Natural killer cell (primary cell): ENCODE results near the gene AIP. TPM values are rescaled to one million over a fixed set of nuclear protein-coding genes. Genes with fewer than 3 reads are reported as not detected.
A peak's percentile ranks its signal among the peaks of the same experiment; 100 is the strongest.

ENCODE experiments used
- ATAC-seq, 3 donors: fragments of 150-1000 bp in 2 of 3; fragments of 200-7000 bp in 1 of 3; cut with Tn5 transposase; 1 replicate in 1 of 3; 2 replicates in 2 of 3; pipeline ENCODE4 v1.10.0; 2021; ENCODE audit warnings: mild to moderate bottlenecking in 2 of 3, moderate library complexity in 2 of 3
- DNase-seq, 2 donors: peaks; one replicate each; pipeline versions ENCODE4 v3.0.0 to v3.0.0-alpha.2; 2013 to 2021; ENCODE audit warnings: mixed read lengths in 1 of 2
- H3K27ac ChIP-seq: one replicate; pipeline ENCODE4 v1.5.1; 2013; ENCODE audit warnings: mild to moderate bottlenecking, low read length
- H3K27me3 ChIP-seq: one replicate; pipeline ENCODE4 v1.6.1; 2013; ENCODE audit warnings: low read length; ENCODE audit not compliant: control insufficient read depth, insufficient read depth
- H3K36me3 ChIP-seq: one replicate; pipeline ENCODE4 v1.6.1; 2013; ENCODE audit warnings: low read length; ENCODE audit not compliant: control insufficient read depth, insufficient read depth
- H3K4me1 ChIP-seq: one replicate; pipeline ENCODE4 v1.6.1; 2013; ENCODE audit warnings: low read length; ENCODE audit not compliant: control insufficient read depth, insufficient read depth
- H3K4me3 ChIP-seq: one replicate; pipeline ENCODE4 v1.5.1; 2013; ENCODE audit warnings: low read length
- H3K9me3 ChIP-seq: one replicate; pipeline ENCODE4 v1.6.1; 2013; ENCODE audit warnings: low read length; ENCODE audit not compliant: control insufficient read depth, insufficient read depth
- H3K27ac Mint-ChIP-seq, 2 donors: one replicate each; pipeline ENCODE4 v1.8.0; 2022; ENCODE audit warnings: mild to moderate bottlenecking in 2 of 2, mixed read lengths in 2 of 2, moderate library complexity in 1 of 2
- H3K27me3 Mint-ChIP-seq, 2 donors: one replicate each; pipeline ENCODE4 v1.8.0; 2022; ENCODE audit warnings: low read depth in 2 of 2, mixed read lengths in 2 of 2
- H3K36me3 Mint-ChIP-seq: one replicate; pipeline ENCODE4 v1.8.0; 2022; ENCODE audit warnings: mixed read lengths
- H3K4me1 Mint-ChIP-seq, 2 donors: one replicate each; pipeline ENCODE4 v1.8.0; 2022; ENCODE audit warnings: mixed read lengths in 2 of 2
- H3K4me3 Mint-ChIP-seq: one replicate; pipeline ENCODE4 v1.8.0; 2022; ENCODE audit warnings: mild to moderate bottlenecking, moderate library complexity, mixed read lengths
- H3K9me3 Mint-ChIP-seq, 2 donors: one replicate each; pipeline ENCODE4 v1.8.0; 2022; ENCODE audit warnings: mixed read lengths in 2 of 2
- CTCF ChIP-seq: fragments of 200-600 bp; IDR thresholded peaks from one replicate; pipeline ENCODE4 v1.8.0; 2022; ENCODE audit warnings: antibody characterized with exemption
- WGBS: methylation state at CpG from one replicate; pipeline ENCODE4 v1.1.7; 2013; ENCODE audit warnings: missing lambda C conversion rate; ENCODE audit not compliant: insufficient coverage; 5-methylcytosine and 5-hydroxymethylcytosine counted together
- intact Hi-C: fragments of 100-400 bp; cut with micrococcal nuclease; formaldehyde crosslinking; loops from one replicate; pipeline ENCODE4 v1.14.2; 2022
- total RNA-seq, 4 donors: library from RNA; stranded (reverse); fragments of 120-200 nt in 1 of 4; gene quantifications; one replicate each; pipeline versions ENCODE4 v1.2.3 to v1.2.4, GENCODE V29; 2013 to 2022

The AIP gene
- total RNA-seq, 3 donors from 2014 or later (not counting 1 experiment from before 2014, with no cell fraction given): 93.3 to 113 (median 98.1) TPM

GRCh38 chr11:67498544-67498972 lies 15.7 kb downstream of the AIP start:
- no peaks in the 10 kb centered on the region for H3K9me3 ChIP-seq
- H3K4me3 ChIP-seq: no peak overlapping the region
- H3K36me3 ChIP-seq: peaks cover 75% of the 10 kb centered on the region
- DNase-seq (no peak), ATAC-seq (no peak)
- H3K4me1 ChIP-seq: peaks cover 6% of the 10 kb centered on the region
- H3K27ac Mint-ChIP-seq: no peak overlapping the region
- intact Hi-C loops: no loop called here
- peaks cover 7% of the 10 kb centered on the region for H3K36me3 Mint-ChIP-seq
- no peak overlapping the region for H3K4me3 Mint-ChIP-seq
- no peaks in the 10 kb centered on the region for H3K27me3 ChIP-seq
- no peaks in the 10 kb centered on the region for H3K27me3 Mint-ChIP-seq
- TF ChIP-seq CTCF: no peak
- peaks cover 15 to 20% of the 10 kb centered on the region in 2 donors for H3K4me1 Mint-ChIP-seq
- H3K27ac ChIP-seq: no peak overlapping the region
- 95% methylated on average over 21 of the region's 21 CpGs for WGBS
- no peaks in the 10 kb centered on the region for H3K9me3 Mint-ChIP-seq

GRCh38 chr11:67499808-67500483 lies 17.1 kb downstream of the AIP start:
- DNase-seq: no peak

GRCh38 chr11:67500484-67500821 lies 17.6 kb downstream of the AIP start:
- ATAC-seq (no peak), DNase-seq (no peak)
- no peaks in the 10 kb centered on the region for H3K27me3 ChIP-seq
- peaks cover 61% of the 10 kb centered on the region for H3K36me3 ChIP-seq
- no peak overlapping the region for H3K4me3 ChIP-seq
- peaks cover 12% of the 10 kb centered on the region for H3K4me1 ChIP-seq
- intact Hi-C loops: loop anchor here (10.0 kb wide), 1 partner anchor 114 kb away; no protein-coding TSS in a partner anchor
- Mint-ChIP-seq H3K36me3 (peaks cover 7% of the 10 kb centered on the region), H3K4me3 (peak overlapping the region; percentile 55), H3K27ac (peak overlapping the region in 1 of 2 donors; percentile 52), H3K4me1 (peaks cover 16 to 30% of the 10 kb centered on the region in 2 donors), H3K27me3 (no peaks in the 10 kb centered on the region), H3K9me3 (no peaks in the 10 kb centered on the region)
- H3K27ac ChIP-seq: no peak overlapping the region
- TF ChIP-seq CTCF: no peak
- H3K9me3 ChIP-seq: no peaks in the 10 kb centered on the region
- 71% methylated on average over 1 of the region's 1 CpG for WGBS

More at GRCh38 chr11:67499808-67500483, 17.1 kb downstream of the AIP start:
- intact Hi-C loops: loop anchor here (10.0 kb wide), 1 partner anchor 115 kb away; no protein-coding TSS in a partner anchor
- peaks cover 10% of the 10 kb centered on the region for H3K4me1 ChIP-seq
- TF ChIP-seq CTCF: no peak
- Mint-ChIP-seq H3K4me1 (peaks cover 15 to 28% of the 10 kb centered on the region in 2 donors), H3K36me3 (peaks cover 7% of the 10 kb centered on the region), H3K4me3 (no peak overlapping the region), H3K27ac (peak overlapping the region in 1 of 2 donors; percentile 27), H3K27me3 (no peaks in the 10 kb centered on the region), H3K9me3 (no peaks in the 10 kb centered on the region)
- H3K9me3 ChIP-seq: no peaks in the 10 kb centered on the region
- no peak overlapping the region for H3K4me3 ChIP-seq
- H3K36me3 ChIP-seq: peaks cover 66% of the 10 kb centered on the region
- ATAC-seq: no peak
- no peaks in the 10 kb centered on the region for H3K27me3 ChIP-seq
- WGBS: 95% methylated on average over 26 of the region's 26 CpGs
- no peak overlapping the region for H3K27ac ChIP-seq
